HFFc6 (cell line): ENCODE measurements around the gene ZDHHC6. TPM values are rescaled to one million over a fixed set of nuclear protein-coding genes. Genes with fewer than 3 reads are reported as not detected.

Experiments
- DNase-seq: peaks from one replicate; pipeline ENCODE4 v3.0.0-alpha.2; 2018
- H3K27ac Mint-ChIP-seq: 2 replicates; pipeline ENCODE4 v1.8.0; 2020; ENCODE audit warnings: mild to moderate bottlenecking, mixed read lengths
- H3K27me3 Mint-ChIP-seq: 2 replicates; pipeline ENCODE4 v1.8.0; 2021; ENCODE audit warnings: mild to moderate bottlenecking, moderate library complexity, mixed read lengths; ENCODE audit not compliant: insufficient read depth
- H3K36me3 Mint-ChIP-seq: 2 replicates; pipeline ENCODE4 v1.8.0; 2021; ENCODE audit warnings: low read depth, mixed read lengths
- H3K4me1 Mint-ChIP-seq: 2 replicates; pipeline ENCODE4 v1.8.0; 2020; ENCODE audit warnings: low read depth, mixed read lengths
- H3K4me3 Mint-ChIP-seq: 2 replicates; pipeline ENCODE4 v1.8.0; 2020; ENCODE audit warnings: mild to moderate bottlenecking, moderate library complexity, mixed read lengths
- H3K9me3 Mint-ChIP-seq: 2 replicates; pipeline ENCODE4 v1.8.0; 2020; ENCODE audit warnings: mild to moderate bottlenecking, mixed read lengths
- CTCF ChIP-seq: fragments of 200-600 bp; sonication (generic); IDR thresholded peaks from 2 replicates; pipeline ENCODE4 v1.5.0; 2021; ENCODE audit warnings: antibody characterized with exemption, mild to moderate bottlenecking
- total RNA-seq, 6 experiments: library from RNA; stranded (reverse); fragmentation: NEBNext Ultra II Directional; extraction: Animal tissue kit (Norgen Biotek cat#: 25700); gene quantifications; 2 replicates in 1 of 6; 3 replicates in 5 of 6; pipeline ENCODE4 v1.2.3, GENCODE V29; 2021

Gene ZDHHC6
- total RNA-seq, 6 experiments from 2014 or later, result 23.1 to 30.5 (median 25.7) TPM

- H3K4me1 Mint-ChIP-seq, result no peaks in the 10 kb centered on the region
- no peak for DNase-seq
- H3K9me3 Mint-ChIP-seq, result no peaks in the 10 kb centered on the region
- no peak for TF ChIP-seq CTCF
- no peak overlapping the region for H3K4me3 Mint-ChIP-seq
- H3K27me3 Mint-ChIP-seq, result no peaks in the 10 kb centered on the region
- H3K27ac Mint-ChIP-seq, result no peak overlapping the region
- H3K36me3 Mint-ChIP-seq, result peaks cover 9% of the 10 kb centered on the region
Observed at GRCh38 chr10:112429147-112429546, 17.6 kb downstream of the ZDHHC6 start.

GRCh38 chr10:112426111-112426510 lies 20.6 kb downstream of the ZDHHC6 start:
- no peak for TF ChIP-seq CTCF
- no peak overlapping the region for H3K4me3 Mint-ChIP-seq
- no peaks in the 10 kb centered on the region for H3K36me3 Mint-ChIP-seq
- H3K4me1 Mint-ChIP-seq, result no peaks in the 10 kb centered on the region
- H3K27ac Mint-ChIP-seq, result no peak overlapping the region
- H3K9me3 Mint-ChIP-seq, result no peaks in the 10 kb centered on the region
- no peak for DNase-seq
- no peaks in the 10 kb centered on the region for H3K27me3 Mint-ChIP-seq

GRCh38 chr10:112424651-112425050 lies 22.1 kb downstream of the ZDHHC6 start:
- no peak for TF ChIP-seq CTCF
- no peaks in the 10 kb centered on the region for H3K9me3 Mint-ChIP-seq
- H3K36me3 Mint-ChIP-seq, result no peaks in the 10 kb centered on the region
- H3K27ac Mint-ChIP-seq, result no peak overlapping the region
- no peak overlapping the region for H3K4me3 Mint-ChIP-seq
- DNase-seq, result no peak
- no peaks in the 10 kb centered on the region for H3K4me1 Mint-ChIP-seq
- H3K27me3 Mint-ChIP-seq, result no peaks in the 10 kb centered on the region

- peak; percentile 5 for DNase-seq
- no peak overlapping the region for H3K27ac Mint-ChIP-seq
- H3K4me3 Mint-ChIP-seq, result no peak overlapping the region
- H3K9me3 Mint-ChIP-seq, result no peaks in the 10 kb centered on the region
- H3K4me1 Mint-ChIP-seq, result no peaks in the 10 kb centered on the region
- TF ChIP-seq CTCF, result no peak
- H3K36me3 Mint-ChIP-seq, result no peaks in the 10 kb centered on the region
- no peaks in the 10 kb centered on the region for H3K27me3 Mint-ChIP-seq
Observed at GRCh38 chr10:112421731-112422130, 25.0 kb downstream of the ZDHHC6 start.

- Mint-ChIP-seq H3K4me1 (peaks cover 9% of the 10 kb centered on the region), H3K27ac (no peak overlapping the region), H3K27me3 (peaks cover 15% of the 10 kb centered on the region), H3K9me3 (no peaks in the 10 kb centered on the region), H3K36me3 (peaks cover 8% of the 10 kb centered on the region; the same call in 1 of the 2 replicates), H3K4me3 (no peak overlapping the region)
- no peak for DNase-seq
- no peak for TF ChIP-seq CTCF
Observed at GRCh38 chr10:112412696-112413095, 34.0 kb downstream of the ZDHHC6 start.

GRCh38 chr10:112409755-112410154 lies 37.0 kb downstream of the ZDHHC6 start:
- no peak for TF ChIP-seq CTCF
- Mint-ChIP-seq H3K9me3 (no peaks in the 10 kb centered on the region), H3K36me3 (peaks cover 7% of the 10 kb centered on the region; the same call in 1 of the 2 replicates), H3K4me3 (no peak overlapping the region), H3K4me1 (peaks cover 5% of the 10 kb centered on the region), H3K27me3 (peaks cover 11% of the 10 kb centered on the region), H3K27ac (no peak overlapping the region)
- DNase-seq, result no peak
